Measurements from ENCODE around the gene TNIP3. TPM values are rescaled to one million over a fixed set of nuclear protein-coding genes. Genes with fewer than 3 reads are reported as not detected.
A peak's percentile ranks its signal among the peaks of the same experiment; 100 is the strongest.

TNIP3 gene
- total and polyA plus RNA-seq, 4 donors = 1.6 to 59.2 (median 7.2) TPM

- DNase-seq (peak in 2 of 3 donors; percentile 11 to 68), ATAC-seq (ENCODE audit: insufficient read depth, low FRiP score) (no peak)
- WGBS, 2 donors = 66 to 85% methylated on average over 1 of the region's 1 CpG
- Histone ChIP-seq H3K9ac (ENCODE audit: insufficient read depth in 1 of 2, low read length in 2 of 2) (no peak overlapping the region), H3K27me3 (ENCODE audit: control insufficient read depth in 3 of 3, insufficient read depth in 3 of 3, low read length in 2 of 3) (no peaks in the 10 kb centered on the region), H3K9me3 (ENCODE audit: control insufficient read depth in 4 of 4, insufficient read depth in 3 of 4, low read length in 3 of 4) (no peaks in the 10 kb centered on the region), H3K27ac (ENCODE audit: low read depth in 1 of 2, low read length in 1 of 2) (no peak overlapping the region), H3K4me1 (ENCODE audit: control insufficient read depth in 5 of 5, insufficient read depth in 5 of 5, low read length in 5 of 5) (no peaks in the 10 kb centered on the region), H3K36me3 (ENCODE audit: control insufficient read depth in 4 of 4, insufficient read depth in 4 of 4, low read length in 4 of 4) (no peaks in the 10 kb centered on the region), H3K4me3 (no peak overlapping the region)
- no peak for TF ChIP-seq CTCF (IDR thresholded peaks at IDR 0.05; ENCODE audit: control extremely low read depth, extremely low read depth)
Observed at GRCh38 chr4:121119715-121120114, 44.4 kb downstream of the TNIP3 start.

- Histone ChIP-seq H3K27me3 (ENCODE audit: control insufficient read depth in 3 of 3, insufficient read depth in 3 of 3, low read length in 2 of 3) (no peaks in the 10 kb centered on the region), H3K9me3 (ENCODE audit: control insufficient read depth in 4 of 4, insufficient read depth in 3 of 4, low read length in 3 of 4) (no peaks in the 10 kb centered on the region), H3K4me3 (no peak overlapping the region), H3K36me3 (ENCODE audit: control insufficient read depth in 4 of 4, insufficient read depth in 4 of 4, low read length in 4 of 4) (no peaks in the 10 kb centered on the region), H3K4me1 (ENCODE audit: control insufficient read depth in 5 of 5, insufficient read depth in 5 of 5, low read length in 5 of 5) (no peaks in the 10 kb centered on the region), H3K27ac (ENCODE audit: low read depth in 1 of 2, low read length in 1 of 2) (no peak overlapping the region), H3K9ac (ENCODE audit: insufficient read depth in 1 of 2, low read length in 2 of 2) (no peak overlapping the region)
- DNase-seq (no peak), ATAC-seq (ENCODE audit: insufficient read depth, low FRiP score) (no peak)
- no peak for TF ChIP-seq CTCF (IDR thresholded peaks at IDR 0.05; ENCODE audit: control extremely low read depth, extremely low read depth)
- WGBS, 2 donors = 65 to 87% methylated on average over 2 of the region's 2 CpGs
Observed at GRCh38 chr4:121118344-121118743, 45.8 kb downstream of the TNIP3 start.

DNA sequence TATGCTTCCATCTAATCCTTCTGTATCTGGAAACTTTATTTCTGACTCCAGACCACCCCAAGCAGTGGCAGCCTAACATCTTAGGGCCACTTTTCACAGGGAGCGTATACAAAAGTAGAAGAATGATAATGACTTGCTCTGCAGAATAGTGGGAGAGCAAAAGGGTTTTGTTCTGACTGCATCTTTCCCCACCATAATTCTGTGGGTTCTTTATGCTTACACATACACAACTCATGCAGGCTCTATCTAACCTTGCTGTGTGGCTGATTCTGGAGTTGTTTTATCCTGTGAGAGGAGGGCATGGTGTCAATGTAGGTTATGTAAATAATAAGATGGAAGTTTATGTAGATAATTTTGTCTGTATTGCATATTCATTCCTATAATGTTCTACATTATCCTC, 49.4 kb downstream of the TNIP3 start:
- Histone ChIP-seq H3K27ac (ENCODE audit: low read depth in 1 of 2, low read length in 1 of 2) (no peak overlapping the region), H3K27me3 (ENCODE audit: control insufficient read depth in 3 of 3, insufficient read depth in 3 of 3, low read length in 2 of 3) (no peaks in the 10 kb centered on the region), H3K9me3 (ENCODE audit: control insufficient read depth in 4 of 4, insufficient read depth in 3 of 4, low read length in 3 of 4) (peaks cover 0 to 3% (median 0%) of the 10 kb centered on the region in 4 donors), H3K4me3 (no peak overlapping the region), H3K36me3 (ENCODE audit: control insufficient read depth in 4 of 4, insufficient read depth in 4 of 4, low read length in 4 of 4) (no peaks in the 10 kb centered on the region), H3K4me1 (ENCODE audit: control insufficient read depth in 5 of 5, insufficient read depth in 5 of 5, low read length in 5 of 5) (no peaks in the 10 kb centered on the region), H3K9ac (ENCODE audit: insufficient read depth in 1 of 2, low read length in 2 of 2) (no peak overlapping the region)
- DNase-seq = no peak
- no peak for TF ChIP-seq CTCF (IDR thresholded peaks at IDR 0.05; ENCODE audit: control extremely low read depth, extremely low read depth)
- 93 to 97% methylated on average over 1 of the region's 1 CpG for WGBS, 2 donors
- ATAC-seq (ENCODE audit: insufficient read depth, low FRiP score) = no peak

- TF ChIP-seq CTCF (IDR thresholded peaks at IDR 0.05; ENCODE audit: control extremely low read depth, extremely low read depth) = no peak
- H3K9me3 ChIP-seq (ENCODE audit: control insufficient read depth in 4 of 4, insufficient read depth in 3 of 4, low read length in 3 of 4) = peaks cover 0 to 3% (median 0%) of the 10 kb centered on the region in 4 donors
- H3K4me1 ChIP-seq (ENCODE audit: control insufficient read depth in 5 of 5, insufficient read depth in 5 of 5, low read length in 5 of 5) = no peaks in the 10 kb centered on the region
- no peak for ATAC-seq (ENCODE audit: insufficient read depth, low FRiP score)
- no peaks in the 10 kb centered on the region for H3K36me3 ChIP-seq (ENCODE audit: control insufficient read depth in 4 of 4, insufficient read depth in 4 of 4, low read length in 4 of 4)
- H3K27ac ChIP-seq (ENCODE audit: low read depth in 1 of 2, low read length in 1 of 2) = no peak overlapping the region
- no peak overlapping the region for H3K9ac ChIP-seq (ENCODE audit: insufficient read depth in 1 of 2, low read length in 2 of 2)
- H3K4me3 ChIP-seq = no peak overlapping the region
- DNase-seq = no peak
- no peaks in the 10 kb centered on the region for H3K27me3 ChIP-seq (ENCODE audit: control insufficient read depth in 3 of 3, insufficient read depth in 3 of 3, low read length in 2 of 3)
Observed at GRCh38 chr4:121112530-121112929, 51.6 kb downstream of the TNIP3 start.
